ENCODE results near the gene EIF2S1.
"Not testable (repeated sequence)": the region's sequence is repeated elsewhere in the genome, so short reads cannot be mapped to it uniquely, and the experiment has no call there.

EIF2S1 gene

DNA sequence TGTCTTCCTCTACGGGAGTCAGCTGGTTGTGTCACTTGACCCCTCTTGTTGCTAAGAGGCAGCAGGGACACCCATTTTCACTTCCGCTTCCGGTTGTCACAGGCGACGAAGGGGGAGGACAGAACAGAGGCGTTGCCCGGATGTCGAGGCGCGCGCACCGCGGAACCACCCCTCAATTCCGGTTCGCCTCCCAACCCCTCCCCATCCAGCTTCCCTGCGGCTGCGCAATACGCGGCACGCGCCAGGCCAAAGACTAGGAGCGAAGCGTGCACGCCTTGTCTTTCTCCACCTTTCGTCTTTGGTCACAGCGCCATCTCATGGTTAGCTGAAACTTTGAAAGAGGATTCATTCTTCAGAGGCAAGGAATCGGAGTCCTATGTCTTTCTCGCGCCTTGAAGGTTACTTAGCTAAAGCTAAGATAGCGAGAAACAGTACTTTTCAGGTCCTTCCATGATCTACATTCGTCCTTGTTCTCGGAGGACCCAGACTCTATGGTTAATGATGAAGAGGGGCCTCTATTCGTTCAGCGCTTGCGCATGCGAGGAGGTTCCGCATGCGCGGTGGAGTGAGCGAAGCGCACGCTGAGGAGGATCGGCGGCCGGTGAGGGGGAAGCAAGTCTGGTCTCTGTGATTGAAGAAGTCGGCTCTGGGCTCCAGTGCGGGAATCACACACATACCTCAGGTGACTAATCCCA, at the start of gene EIF2S1, which contains the start of gene ATP6V1D:
TSS of gene EIF2S1 (plus strand) at position 554 of the 695 bp plus-strand sequence. CDS start 4,440 bp downstream, outside the sequence.
TSS of gene ATP6V1D (minus strand) at position 30 of the 695 bp plus-strand sequence. CDS start 106 bp downstream, outside the sequence.
- peak; percentile 97 to 98 for DNase-seq (ENCODE audit: low read depth in 2 of 2)

- DNase-seq (ENCODE audit: low read depth in 2 of 2): no peak
Observed at GRCh38 chr14:67311868-67312267, 48.3 kb upstream of the EIF2S1 start.

DNA sequence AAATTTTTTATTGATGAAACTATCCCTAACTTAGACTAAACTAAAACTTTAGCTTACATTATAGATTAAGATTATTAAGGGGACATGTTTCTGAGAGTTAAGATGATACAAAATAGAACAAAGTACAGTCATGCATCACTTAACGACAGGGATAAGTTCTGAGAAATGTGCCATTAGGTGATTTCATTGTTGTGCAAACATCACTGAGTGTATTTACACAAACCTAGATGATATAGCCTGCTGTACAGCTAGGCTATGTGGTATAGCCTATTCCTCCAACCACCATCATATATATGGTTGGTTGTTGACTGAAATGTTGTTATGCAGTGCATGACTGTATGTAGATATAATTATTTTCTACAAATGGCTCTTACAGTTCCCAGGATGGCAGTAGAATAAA, 47.0 kb upstream of the EIF2S1 start:
- DNase-seq (ENCODE audit: low read depth in 2 of 2): no peak

GRCh38 chr14:67317822-67318221, 42.3 kb upstream of the EIF2S1 start:
- DNase-seq (ENCODE audit: low read depth in 2 of 2): no peak

DNA sequence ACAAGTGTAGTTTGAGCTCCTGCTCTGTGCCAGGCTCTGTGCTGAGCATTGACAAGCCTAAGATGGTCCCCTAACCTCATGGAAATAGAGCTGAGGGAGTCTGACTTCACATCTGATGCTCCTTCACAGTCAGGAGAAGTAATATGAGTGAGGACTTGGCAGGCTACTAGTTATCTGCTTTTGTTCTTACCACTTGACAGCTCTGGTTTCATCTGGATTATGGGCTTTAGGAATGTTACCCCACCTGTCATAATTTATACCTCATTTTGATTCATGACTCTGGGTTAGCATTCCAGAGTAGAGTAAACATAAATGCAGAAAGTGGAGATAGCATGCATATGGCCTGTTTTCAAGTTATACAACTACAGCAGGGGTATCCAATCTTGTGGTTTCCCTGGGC, 41.0 kb upstream of the EIF2S1 start:
- DNase-seq (ENCODE audit: low read depth in 2 of 2): no peak

DNA sequence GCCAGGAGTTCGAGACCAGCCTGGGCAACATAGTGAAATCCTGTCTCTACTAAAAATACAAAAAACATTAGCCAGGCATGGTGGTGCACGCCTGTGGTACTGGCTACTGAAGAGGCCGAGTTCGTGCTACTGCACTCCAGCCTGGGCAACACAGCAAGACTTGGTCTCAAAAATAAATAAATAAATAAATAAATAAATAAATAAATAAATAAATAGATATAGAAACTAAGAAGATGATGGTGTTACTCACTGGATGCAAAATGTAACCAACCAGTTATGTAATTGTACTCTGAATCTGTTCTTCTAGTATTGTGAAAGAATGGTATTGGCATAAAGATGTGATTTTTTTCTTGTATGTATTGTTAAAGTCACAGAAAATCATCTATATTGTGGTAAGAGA, 30.5 kb upstream of the EIF2S1 start:
- not testable (repeated sequence) for DNase-seq (ENCODE audit: low read depth in 2 of 2)

DNA sequence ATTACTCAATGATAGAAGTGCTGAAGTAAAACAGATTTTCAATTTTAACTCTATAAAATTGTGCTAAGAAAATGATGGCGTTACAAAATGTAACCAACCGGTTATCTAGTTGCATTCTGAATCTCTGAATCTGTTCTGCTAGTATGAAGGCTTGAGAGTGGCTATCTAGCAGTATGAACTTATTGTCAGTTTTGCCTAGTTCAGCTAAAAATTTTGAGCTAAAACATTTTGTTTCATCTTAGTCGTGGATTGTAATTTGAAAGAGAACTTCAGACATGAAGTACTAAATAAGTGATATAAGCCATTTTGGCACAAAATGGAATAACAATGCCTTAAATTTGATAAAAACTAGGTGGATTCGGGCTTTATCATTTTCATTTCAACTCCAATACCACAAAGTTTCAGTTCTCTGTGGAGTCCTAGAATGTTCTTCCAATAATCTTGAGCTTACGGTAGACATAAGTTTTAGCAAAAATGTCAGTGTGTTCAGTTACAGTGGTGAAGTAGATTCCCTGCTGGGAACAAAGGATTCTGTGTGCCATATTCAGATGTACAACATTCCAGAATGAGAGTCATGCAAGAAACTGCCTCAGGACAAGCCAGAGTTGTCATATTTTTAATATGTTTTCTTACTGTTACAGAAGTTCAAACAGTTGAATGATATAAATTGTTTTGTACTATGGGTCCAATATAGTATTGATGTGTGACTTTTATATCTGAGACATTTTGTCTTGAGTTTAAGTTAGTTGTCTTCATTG, 28.6 kb upstream of the EIF2S1 start:
- no peak for DNase-seq (ENCODE audit: low read depth in 2 of 2)

DNA sequence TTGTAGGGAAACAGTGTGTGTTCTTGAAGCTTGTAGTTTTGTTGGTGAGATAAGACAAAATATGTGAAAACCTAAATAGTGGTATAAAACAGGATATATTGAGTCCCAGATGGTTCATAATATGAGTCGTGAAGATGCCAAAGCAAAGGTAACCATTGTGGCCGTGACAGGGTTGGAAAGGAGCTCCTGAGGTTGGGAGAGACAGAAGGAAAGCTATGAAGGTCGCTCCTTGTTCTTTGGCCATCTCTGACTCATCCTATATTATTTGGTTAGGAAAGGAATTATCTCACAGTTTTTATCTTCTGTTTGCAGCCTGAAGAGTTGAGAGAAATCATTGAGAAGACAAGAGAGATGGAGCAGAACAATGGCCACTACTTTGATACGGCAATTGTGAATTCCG, 27.7 kb upstream of the EIF2S1 start:
- no peak for DNase-seq (ENCODE audit: low read depth in 2 of 2)

- DNase-seq (ENCODE audit: low read depth in 2 of 2): no peak
Observed at GRCh38 chr14:67335781-67336180, 24.3 kb upstream of the EIF2S1 start.

- not testable (repeated sequence) for DNase-seq (ENCODE audit: low read depth in 2 of 2)
Observed at GRCh38 chr14:67341231-67341630, 18.9 kb upstream of the EIF2S1 start.

GRCh38 chr14:67343601-67344230, 16.4 kb upstream of the EIF2S1 start:
- DNase-seq (ENCODE audit: low read depth in 2 of 2): no peak

DNA sequence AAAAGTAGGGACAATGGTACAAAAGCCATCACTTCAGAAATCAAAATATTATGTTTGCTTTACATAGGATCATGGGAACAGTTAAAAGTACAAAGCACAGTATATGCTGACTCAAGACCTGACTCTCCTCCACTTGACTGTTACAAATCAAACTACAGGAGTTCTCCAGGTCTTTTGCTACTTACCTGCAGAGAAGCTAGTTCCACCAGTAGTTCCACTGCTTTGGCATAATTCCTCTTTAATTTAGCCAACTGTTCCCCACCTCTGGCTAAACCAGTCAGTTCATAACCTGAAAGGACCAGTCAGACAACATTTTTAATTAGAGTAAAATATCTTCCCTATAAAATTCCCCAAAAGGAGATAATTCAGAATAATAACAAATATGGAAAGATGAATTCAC, 14.5 kb upstream of the EIF2S1 start:
- no peak for DNase-seq (ENCODE audit: low read depth in 2 of 2)

GRCh38 chr14:67352055-67352454, 8.1 kb upstream of the EIF2S1 start:
- DNase-seq (ENCODE audit: low read depth in 2 of 2): no peak

GRCh38 chr14:67357186-67357968, 2.8 kb upstream of the EIF2S1 start:
- DNase-seq (ENCODE audit: low read depth in 2 of 2): no peak

DNA sequence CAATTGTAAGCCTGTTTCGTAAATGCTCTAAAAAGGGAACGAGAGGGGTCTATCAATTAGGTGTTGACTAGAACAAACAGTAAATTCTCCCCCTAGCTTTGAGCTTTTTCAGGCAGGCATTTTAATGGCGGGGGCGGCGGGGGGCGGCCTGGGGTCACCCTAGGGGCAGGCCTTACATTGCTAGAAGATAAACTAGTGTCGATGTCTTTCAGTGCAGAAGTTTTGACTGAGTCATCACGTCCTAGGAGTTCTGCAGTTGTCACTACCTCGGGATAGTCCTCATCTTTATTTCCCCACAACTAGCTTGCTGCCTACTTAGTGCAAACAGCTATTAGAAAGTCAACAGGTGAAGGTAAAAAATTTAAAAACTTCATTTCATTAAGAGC, 2.2 kb upstream of the EIF2S1 start:
- DNase-seq (ENCODE audit: low read depth in 2 of 2): no peak

DNA sequence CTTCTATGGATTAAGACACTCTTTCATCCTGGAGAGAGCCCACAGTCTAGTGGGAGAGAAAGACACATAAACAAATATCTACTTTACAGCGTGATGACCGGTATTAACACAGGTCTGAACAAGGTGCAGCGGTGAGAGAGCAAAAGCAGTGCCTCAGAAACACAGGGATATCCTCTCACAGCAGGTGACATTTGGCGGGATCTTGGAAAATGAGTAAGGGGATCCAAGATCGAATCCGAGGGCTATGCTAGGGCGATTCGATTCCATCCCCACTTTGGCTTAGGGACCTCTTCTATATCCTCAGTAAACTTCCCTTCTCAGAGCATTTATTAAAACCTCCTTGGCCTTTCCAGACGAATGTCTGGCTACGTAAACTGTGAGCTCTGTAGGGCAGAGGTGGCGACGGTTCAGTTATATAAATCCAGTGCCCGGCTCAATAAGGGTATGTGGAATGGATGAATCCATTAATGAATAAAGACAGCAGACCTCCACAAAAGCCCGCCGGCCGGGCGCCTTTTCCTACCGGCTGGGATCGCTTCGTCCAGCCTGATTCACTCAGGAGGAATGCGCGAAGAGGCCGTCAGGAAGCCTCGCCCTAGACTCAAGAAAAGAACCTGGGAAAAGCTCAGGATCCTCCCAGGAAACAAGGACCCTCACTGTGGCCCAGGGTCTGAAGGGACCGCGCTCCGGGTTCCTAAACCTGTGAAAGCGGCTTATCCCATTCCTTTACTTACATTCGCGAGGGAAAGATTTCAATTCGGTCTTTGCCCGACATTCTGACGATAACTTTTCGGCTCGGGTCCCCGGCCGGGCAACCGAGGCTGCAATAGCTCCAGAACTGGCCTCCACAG, 979 bp upstream of the EIF2S1 start:
- DNase-seq (ENCODE audit: low read depth in 2 of 2): no peak

DNA sequence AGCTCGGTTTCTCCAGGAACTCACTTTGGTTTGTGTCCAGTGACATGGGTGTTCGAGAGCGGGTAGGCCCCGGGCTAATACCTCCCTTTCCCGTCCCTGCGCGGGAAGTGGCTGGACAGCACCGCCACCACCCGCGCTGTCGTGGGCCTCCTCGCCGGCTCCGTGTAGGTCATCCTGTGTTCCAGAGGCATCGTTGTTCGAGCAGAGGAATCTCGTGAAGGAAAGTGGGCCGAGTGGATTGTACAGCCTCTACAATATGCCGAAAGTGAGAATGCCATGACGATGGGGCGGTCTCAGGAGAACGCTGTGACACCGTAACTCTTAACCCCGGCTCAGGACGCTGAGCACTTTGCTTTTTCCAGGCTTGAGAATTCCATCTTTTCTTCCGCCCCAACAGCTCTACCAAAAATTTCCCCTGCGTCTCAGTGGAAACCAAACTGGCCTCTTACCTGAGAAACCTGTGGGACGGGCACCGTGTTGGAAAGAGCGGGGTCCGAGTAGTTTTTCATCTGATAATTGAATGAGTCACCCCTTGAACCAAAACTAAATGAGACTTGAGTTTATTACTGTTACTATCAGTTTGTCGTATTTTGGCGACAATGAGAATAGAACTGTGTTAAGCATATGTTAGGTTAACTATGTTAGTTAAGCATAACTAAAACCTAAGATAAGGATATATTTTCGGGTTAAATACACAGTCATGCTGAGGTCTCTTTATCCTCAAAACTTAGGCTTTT, 510 bp downstream of the EIF2S1 start:
- DNase-seq (ENCODE audit: low read depth in 2 of 2): peak in 1 of 2 donors; percentile 7

DNA sequence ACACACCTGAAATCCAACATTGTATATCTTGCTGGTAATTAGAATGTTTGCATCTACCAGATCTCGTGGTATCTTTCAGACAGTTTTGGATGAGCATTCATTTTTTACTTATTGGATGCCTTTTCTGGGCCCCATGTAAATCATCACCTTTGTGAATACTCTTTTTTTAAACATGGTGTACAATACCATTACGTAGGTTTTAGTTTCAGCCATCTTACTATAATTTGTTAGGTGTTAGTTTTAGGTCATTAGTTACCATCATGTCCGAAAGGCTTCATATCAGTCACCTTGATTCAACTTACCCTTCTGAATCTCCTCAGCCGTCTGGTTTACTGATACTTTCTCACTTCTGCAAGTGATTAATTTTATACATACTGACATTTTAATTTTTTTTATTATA, 5.3 kb downstream of the EIF2S1 start:
- DNase-seq (ENCODE audit: low read depth in 2 of 2): no peak

- no peak for DNase-seq (ENCODE audit: low read depth in 2 of 2)
Observed at GRCh38 chr14:67370830-67371229, 10.7 kb downstream of the EIF2S1 start.
